ENCODE measurements around the gene AMPH. TPM values are rescaled to one million over a fixed set of nuclear protein-coding genes. Genes with fewer than 3 reads are reported as not detected.
A peak's percentile ranks its signal among the peaks of the same experiment; 100 is the strongest.

The AMPH gene
- total and polyA plus RNA-seq, 9 of the 15 experiments (the other 6 are each of a cell fraction or from before 2014, with no cell fraction given), result 0.03 to 0.35 TPM; not detected in 7

DNA sequence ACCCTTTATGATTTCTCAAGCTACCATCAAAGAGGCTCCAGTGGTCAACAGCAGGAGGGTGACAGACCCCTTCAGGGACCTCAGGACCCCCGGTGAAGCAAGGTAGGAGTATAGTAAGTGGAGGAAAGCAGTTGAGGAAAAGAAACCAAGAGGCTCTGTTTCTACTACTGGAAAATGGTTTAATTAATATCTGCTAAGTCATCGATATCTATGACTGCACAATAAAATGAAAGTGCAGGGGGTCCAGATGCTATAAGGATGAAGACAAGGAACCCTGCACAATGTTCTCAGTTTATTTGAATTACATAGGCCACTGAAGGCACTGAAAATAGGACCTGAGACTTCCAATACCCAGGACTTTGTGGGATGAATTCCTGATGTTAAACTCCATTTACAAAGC lies 23.7 kb downstream of the AMPH start:
- Histone ChIP-seq H4K20me1 (replicated peaks; ENCODE audit: control insufficient read depth, insufficient read depth, low read length) (no peaks in the 10 kb centered on the region), H3K4me1 (replicated peaks in 1 of 2; ENCODE audit: control insufficient read depth in 2 of 2, insufficient read depth in 2 of 2, low read length in 2 of 2) (no peaks in the 10 kb centered on the region), H3K4me2 (ENCODE audit: insufficient read depth, low read length) (no peak overlapping the region), H3K79me2 (ENCODE audit: control insufficient read depth, insufficient read depth, low read length) (no peaks in the 10 kb centered on the region), H2AFZ (ENCODE audit: low read depth, low read length) (no peak overlapping the region), H3K36me3 (ENCODE audit: control insufficient read depth, insufficient read depth, low read length) (no peaks in the 10 kb centered on the region), H3K9ac (ENCODE audit: insufficient read depth in 1 of 2, low read depth in 2 of 2, low read length in 2 of 2) (no peak overlapping the region), H3K9me1 (ENCODE audit: control insufficient read depth, insufficient read depth, low read length) (no peaks in the 10 kb centered on the region), H3K4me3 (no peak overlapping the region), H3K9me3 (replicated peaks; ENCODE audit: control insufficient read depth, insufficient read depth, low read depth, low read length) (no peaks in the 10 kb centered on the region), H3K27me3 (ENCODE audit: control insufficient read depth in 2 of 2, insufficient read depth in 2 of 2, low read length in 2 of 2) (peaks cover 0 to 3% of the 10 kb centered on the region in 2 experiments; a peak in 2 of 5 replicates), H3K27ac (ENCODE audit: extremely low read depth, low read depth, low read length) (no peak overlapping the region)
- ATAC-seq (no peak), DNase-seq (ENCODE audit: extremely low read depth in 1 of 4, low spot score in 3 of 4) (no peak), FAIRE-seq (no peak)
- ChIA-PET CTCF (ENCODE audit: low intra/inter-chr PET ratio) (no interaction called here), POLR2A (interaction anchor here (0.6 kb wide), 1 partner anchor 139 kb away, joined by 4 read pairs; no protein-coding TSS in a partner anchor)
- no TSS peak for BruUV-seq (replicated peaks)
- intact Hi-C loops (cut with micrococcal nuclease) (no loop called here), in situ Hi-C loops (cut with MboI) (no loop called here)
- WGBS (ENCODE audit: insufficient coverage, low coverage, missing lambda C conversion rate), result 0% methylated on average over 2 of the region's 2 CpGs
- TF ChIP-seq PURB (CRISPR knock-in tag; IDR thresholded peaks at IDR 0.05; ENCODE audit: low read depth) (no peak), C11orf30 (IDR thresholded peaks at IDR 0.05; ENCODE audit: low read depth) (peak; percentile 11; the same call in 1 of the 2 replicates), SOX6 (IDR thresholded peaks at IDR 0.05) (no peak), SMARCA4 (IDR thresholded peaks at IDR 0.05) (no peak), ZNF316 (IDR thresholded peaks at IDR 0.05) (peak; percentile 47; the same call in 1 of the 2 replicates), PTTG1 (tag; IDR thresholded peaks at IDR 0.05; ENCODE audit: low read depth) (no peak), HNRNPLL (IDR thresholded peaks at IDR 0.05; ENCODE audit: low read depth, low read length, poor library complexity, severe bottlenecking) (no peak), ZNF3 (CRISPR knock-in tag; IDR thresholded peaks at IDR 0.05) (no peak)
- TF ChIP-seq, protein P1, sequence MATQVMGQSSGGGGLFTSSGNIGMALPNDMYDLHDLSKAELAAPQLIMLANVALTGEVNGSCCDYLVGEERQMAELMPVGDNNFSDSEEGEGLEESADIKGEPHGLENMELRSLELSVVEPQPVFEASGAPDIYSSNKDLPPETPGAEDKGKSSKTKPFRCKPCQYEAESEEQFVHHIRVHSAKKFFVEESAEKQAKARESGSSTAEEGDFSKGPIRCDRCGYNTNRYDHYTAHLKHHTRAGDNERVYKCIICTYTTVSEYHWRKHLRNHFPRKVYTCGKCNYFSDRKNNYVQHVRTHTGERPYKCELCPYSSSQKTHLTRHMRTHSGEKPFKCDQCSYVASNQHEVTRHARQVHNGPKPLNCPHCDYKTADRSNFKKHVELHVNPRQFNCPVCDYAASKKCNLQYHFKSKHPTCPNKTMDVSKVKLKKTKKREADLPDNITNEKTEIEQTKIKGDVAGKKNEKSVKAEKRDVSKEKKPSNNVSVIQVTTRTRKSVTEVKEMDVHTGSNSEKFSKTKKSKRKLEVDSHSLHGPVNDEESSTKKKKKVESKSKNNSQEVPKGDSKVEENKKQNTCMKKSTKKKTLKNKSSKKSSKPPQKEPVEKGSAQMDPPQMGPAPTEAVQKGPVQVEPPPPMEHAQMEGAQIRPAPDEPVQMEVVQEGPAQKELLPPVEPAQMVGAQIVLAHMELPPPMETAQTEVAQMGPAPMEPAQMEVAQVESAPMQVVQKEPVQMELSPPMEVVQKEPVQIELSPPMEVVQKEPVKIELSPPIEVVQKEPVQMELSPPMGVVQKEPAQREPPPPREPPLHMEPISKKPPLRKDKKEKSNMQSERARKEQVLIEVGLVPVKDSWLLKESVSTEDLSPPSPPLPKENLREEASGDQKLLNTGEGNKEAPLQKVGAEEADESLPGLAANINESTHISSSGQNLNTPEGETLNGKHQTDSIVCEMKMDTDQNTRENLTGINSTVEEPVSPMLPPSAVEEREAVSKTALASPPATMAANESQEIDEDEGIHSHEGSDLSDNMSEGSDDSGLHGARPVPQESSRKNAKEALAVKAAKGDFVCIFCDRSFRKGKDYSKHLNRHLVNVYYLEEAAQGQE (IDR thresholded peaks at IDR 0.05; ENCODE audit: borderline replicate concordance), result no peak
- TF ChIP-seq, protein P1 (CRISPR knock-in tag; IDR thresholded peaks at IDR 0.05; ENCODE audit: low read depth), result no peak
- TF ChIP-seq, protein P2, sequence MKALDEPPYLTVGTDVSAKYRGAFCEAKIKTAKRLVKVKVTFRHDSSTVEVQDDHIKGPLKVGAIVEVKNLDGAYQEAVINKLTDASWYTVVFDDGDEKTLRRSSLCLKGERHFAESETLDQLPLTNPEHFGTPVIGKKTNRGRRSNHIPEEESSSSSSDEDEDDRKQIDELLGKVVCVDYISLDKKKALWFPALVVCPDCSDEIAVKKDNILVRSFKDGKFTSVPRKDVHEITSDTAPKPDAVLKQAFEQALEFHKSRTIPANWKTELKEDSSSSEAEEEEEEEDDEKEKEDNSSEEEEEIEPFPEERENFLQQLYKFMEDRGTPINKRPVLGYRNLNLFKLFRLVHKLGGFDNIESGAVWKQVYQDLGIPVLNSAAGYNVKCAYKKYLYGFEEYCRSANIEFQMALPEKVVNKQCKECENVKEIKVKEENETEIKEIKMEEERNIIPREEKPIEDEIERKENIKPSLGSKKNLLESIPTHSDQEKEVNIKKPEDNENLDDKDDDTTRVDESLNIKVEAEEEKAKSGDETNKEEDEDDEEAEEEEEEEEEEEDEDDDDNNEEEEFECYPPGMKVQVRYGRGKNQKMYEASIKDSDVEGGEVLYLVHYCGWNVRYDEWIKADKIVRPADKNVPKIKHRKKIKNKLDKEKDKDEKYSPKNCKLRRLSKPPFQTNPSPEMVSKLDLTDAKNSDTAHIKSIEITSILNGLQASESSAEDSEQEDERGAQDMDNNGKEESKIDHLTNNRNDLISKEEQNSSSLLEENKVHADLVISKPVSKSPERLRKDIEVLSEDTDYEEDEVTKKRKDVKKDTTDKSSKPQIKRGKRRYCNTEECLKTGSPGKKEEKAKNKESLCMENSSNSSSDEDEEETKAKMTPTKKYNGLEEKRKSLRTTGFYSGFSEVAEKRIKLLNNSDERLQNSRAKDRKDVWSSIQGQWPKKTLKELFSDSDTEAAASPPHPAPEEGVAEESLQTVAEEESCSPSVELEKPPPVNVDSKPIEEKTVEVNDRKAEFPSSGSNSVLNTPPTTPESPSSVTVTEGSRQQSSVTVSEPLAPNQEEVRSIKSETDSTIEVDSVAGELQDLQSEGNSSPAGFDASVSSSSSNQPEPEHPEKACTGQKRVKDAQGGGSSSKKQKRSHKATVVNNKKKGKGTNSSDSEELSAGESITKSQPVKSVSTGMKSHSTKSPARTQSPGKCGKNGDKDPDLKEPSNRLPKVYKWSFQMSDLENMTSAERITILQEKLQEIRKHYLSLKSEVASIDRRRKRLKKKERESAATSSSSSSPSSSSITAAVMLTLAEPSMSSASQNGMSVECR (CRISPR knock-in tag; IDR thresholded peaks at IDR 0.05), result no peak

Measured in K562 (cell line).